GM12878 (cell line): ENCODE measurements around the gene SORL1.

Source experiments
- PBX3 ChIP-seq: IDR thresholded peaks from 2 replicates; pipeline ENCODE4 v1.6.1; 2011; ENCODE audit warnings: mild to moderate bottlenecking, low read depth, low read length, moderate library complexity; ENCODE audit not compliant: insufficient replicate concordance
- POLR2AphosphoS5 ChIP-seq: IDR thresholded peaks from 2 replicates; pipeline ENCODE4 v1.6.1; 2011; ENCODE audit warnings: mild to moderate bottlenecking, low read length, inconsistent platforms
- RFX5 ChIP-seq: IDR thresholded peaks from 2 replicates; pipeline ENCODE4 v1.6.1; 2011; ENCODE audit warnings: low read depth, low read length, improper control_type of control experiment

GRCh38 chr11:121435132-121435531 is 17.0 kb upstream of the SORL1 start:
- TF ChIP-seq PBX3 = no peak
- TF ChIP-seq RFX5 = no peak
- no peak for TF ChIP-seq POLR2AphosphoS5
